Lung microvascular endothelial cell (primary cell): ENCODE results near the gene FNDC4. TPM values are rescaled to one million over a fixed set of nuclear protein-coding genes. Genes with fewer than 3 reads are reported as not detected.

Source experiments
- DNase-seq, 2 donors: peaks; one replicate each; pipeline versions ENCODE4 v3.0.0 to v3.0.0-alpha.2; 2010; ENCODE audit warnings: low read depth in 2 of 2
- total RNA-seq: library from RNA; depleted of rRNA; stranded (reverse); fragments of >200 nt; gene quantifications from 2 replicates; pipeline ENCODE4 v1.2.1, GENCODE V29; 2014

Gene FNDC4
- total RNA-seq, 1 donor from 2014 or later = 8.3 TPM

- peak; percentile 18 to 50 for DNase-seq
Observed at GRCh38 chr2:27494284-27494943, 586 bp downstream of the FNDC4 start.

- no peak for DNase-seq
Observed at GRCh38 chr2:27493948-27494283, 1.1 kb downstream of the FNDC4 start.

DNA sequence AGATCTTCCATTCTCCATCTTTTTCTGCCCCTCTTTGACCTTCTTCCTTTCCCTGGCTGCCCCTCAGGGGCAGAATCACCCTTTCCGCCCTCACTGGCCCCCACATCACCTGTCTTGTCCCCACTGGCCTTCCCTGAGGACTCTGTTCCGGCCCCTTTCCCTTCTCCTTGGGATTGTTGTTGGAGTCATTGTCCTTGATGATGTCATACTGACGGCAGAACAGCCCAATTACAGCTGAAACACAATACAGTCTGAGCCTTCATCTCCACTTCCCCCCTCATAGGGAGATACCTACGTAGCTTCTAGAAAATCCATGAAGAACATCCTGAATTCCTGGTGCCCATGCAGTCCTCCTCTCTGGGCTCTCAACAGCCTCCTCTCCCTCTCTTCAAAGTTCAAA lies 2.4 kb downstream of the FNDC4 start:
- no peak for DNase-seq

DNA sequence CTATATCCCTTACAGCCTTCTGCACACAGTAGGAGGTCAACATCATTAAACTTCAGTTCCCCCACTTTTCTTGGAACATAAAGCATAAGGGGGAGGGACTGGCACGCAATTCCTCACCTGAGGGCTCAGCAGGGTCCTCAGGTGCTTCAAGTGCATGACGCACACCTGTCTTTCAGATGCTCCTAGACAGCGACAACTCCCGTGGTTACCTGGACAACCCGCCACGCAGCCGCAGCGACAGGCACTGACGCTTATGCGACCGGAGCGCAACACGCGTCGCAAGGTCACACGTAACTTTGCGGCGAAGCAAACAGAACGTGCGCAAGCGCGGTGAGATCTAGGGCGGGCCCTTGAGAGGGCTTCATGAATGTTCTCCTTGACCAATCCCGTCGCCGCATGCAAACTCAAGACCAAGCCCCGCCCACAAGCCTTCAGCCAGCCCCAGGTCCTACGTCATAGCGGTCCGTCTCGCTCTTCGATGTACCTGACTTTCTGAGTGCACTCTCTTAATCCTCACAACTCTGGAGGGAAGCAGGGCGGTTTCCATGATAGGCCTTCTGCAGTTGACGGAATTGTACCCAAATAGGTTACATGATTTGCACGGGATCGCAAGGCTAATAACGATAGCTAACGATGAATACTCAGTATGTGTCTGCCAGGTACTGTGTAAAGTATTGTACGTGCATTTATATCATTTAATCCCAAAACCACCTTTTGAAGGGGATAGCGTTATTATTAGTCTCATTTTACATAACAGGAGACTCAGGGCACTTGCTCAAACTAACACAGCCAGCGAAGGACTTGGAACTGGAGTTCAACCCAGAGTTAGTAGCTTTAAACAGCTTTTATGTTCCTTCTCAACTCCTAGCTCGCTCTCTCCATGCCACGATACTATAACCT lies 5.3 kb downstream of the FNDC4 start, which contains the start of gene IFT172:
TSS of gene IFT172 (minus strand) at position 246 of the 900 bp plus-strand sequence. CDS start at position 156, 90 bp downstream.
- DNase-seq = peak; percentile 99

DNA sequence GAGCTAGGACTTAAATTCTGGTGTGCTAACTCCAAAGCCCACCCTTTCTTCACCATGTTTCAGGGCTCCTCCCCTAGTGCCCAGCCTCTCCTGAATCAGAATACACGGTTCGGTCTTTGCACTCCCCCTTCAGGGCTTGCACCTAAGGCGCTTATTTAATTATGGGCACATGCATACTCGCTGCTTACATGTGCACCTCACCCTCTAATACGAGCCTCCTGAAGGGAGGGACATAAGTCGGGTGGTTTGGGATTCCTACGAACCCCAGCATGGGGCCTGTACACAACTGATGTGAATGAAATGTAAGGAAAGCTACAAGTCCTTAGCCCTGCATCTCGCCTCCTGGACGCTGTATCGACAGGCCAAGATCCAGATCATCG lies 5.9 kb downstream of the FNDC4 start:
- peak; percentile 21 to 42 for DNase-seq

DNA sequence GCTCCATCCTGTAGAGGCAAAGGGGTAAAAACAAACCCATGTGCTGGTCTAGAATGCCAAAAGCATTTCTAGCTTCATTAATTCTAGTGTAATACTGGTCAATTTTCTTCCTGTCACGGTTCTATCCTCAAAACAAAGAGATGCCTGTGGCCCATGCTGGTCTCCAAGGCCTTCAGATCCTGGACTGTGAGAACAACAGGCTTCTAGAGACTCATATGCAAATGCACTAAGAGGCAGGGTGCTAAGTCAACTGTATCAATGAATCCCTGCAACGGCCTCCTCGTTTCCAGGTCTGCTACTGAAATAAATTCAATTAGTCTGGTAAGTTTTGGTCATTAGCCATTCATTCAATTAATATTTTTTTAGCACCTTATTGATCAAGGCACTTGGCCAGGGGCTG lies 9.5 kb downstream of the FNDC4 start:
- DNase-seq = no peak

GRCh38 chr2:27471961-27472360 lies 23.0 kb downstream of the FNDC4 start:
- DNase-seq = no peak

- no peak for DNase-seq
Observed at GRCh38 chr2:27464443-27464842, 30.6 kb downstream of the FNDC4 start.

GRCh38 chr2:27461118-27461517 lies 33.9 kb downstream of the FNDC4 start:
- peak in 1 of 2 donors; percentile 10 for DNase-seq

DNA sequence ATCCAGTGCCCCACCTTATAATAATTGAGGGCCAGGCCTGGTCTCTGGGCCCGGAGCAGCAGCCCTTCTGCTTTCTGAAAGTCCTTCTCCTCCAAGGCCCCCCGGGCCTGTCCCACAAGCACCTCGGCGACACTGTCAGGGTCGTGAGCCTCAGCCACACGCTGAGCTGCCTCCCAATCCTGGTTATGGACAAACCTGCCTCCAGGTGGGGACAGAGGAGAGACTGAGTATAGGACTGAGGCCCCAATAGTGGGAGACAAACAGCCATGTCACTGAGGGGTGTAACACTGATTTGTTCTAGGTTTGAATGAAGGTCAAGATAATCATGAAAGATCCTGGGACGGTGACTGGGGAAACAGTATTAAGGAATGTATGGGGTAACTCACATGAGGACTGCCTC lies 41.0 kb downstream of the FNDC4 start:
- no peak for DNase-seq

DNA sequence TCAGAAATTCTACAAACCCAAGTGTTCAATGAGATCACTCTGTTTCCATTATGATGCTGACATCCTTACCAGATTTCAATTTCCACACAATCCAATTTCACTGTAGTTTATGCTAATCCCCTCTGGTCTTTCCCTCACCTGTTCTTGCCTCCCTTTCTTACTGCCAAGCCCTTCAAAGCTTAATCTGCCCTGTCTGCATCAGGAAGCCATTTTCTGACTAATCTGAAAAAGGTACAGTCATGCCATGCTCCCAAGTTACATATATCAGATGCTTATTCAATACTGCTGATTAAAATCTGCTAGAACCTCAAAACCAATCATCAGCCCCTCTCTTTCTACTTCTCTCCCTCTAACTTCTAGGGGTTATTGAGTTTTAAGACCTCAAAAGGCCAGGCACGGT lies 43.9 kb downstream of the FNDC4 start:
- DNase-seq = no peak

GRCh38 chr2:27448381-27448780 lies 46.6 kb downstream of the FNDC4 start:
- DNase-seq = no peak

DNA sequence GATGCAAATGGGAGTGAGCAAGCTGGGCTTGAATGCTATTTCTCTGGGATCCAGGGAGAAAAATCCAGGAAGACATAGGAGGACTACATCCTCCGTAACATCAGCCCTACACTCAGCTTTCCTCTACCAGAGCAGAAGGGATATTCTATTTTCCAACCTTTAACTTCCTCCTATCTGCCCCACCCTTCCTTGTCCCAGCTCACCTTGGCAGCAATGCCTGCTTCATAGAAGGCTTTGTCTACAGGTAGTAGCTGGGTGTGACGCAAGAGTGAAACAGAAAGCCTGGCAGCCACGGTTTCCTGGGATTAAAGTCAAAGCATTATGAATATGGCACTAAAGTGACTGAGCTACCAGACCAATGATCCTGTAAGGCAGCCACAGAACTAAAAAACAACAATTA lies 48.9 kb downstream of the FNDC4 start:
- DNase-seq = no peak

DNA sequence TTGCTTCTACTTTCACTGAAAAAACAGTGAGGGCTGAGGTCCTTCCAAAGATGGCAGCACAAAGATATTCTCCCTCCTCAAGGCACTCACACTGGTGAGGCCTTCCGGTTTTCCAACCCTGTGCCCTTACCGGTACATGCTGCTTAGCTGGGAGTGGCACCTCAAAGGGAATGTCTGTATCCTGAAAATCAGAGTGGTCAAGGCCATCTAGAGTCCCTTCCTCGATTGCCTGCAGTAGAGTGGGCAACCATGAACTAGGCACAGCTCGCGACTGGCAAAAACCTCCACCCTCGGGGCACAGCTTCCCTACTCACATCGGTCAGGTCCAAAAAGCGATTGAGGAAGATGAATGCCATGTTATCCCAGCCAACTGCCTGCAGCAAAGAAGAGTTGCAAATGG lies 49.4 kb downstream of the FNDC4 start:
- no peak for DNase-seq

GRCh38 chr2:27445155-27445554 lies 49.8 kb downstream of the FNDC4 start:
- DNase-seq = no peak

GRCh38 chr2:27442920-27443282 lies 52.1 kb downstream of the FNDC4 start:
- no peak for DNase-seq

GRCh38 chr2:27441958-27442919 lies 52.8 kb downstream of the FNDC4 start, which contains the start of gene KRTCAP3:
KRTCAP3 (plus strand) TSS chr2:27442381; CDS start chr2:27442413, 32 bp downstream.
- no peak for DNase-seq
